MM.1S (cell line): ENCODE data around the gene ZMIZ1.

ENCODE experiments used
- CTCF ChIP-seq: fragments of 300-600 bp; sonication (generic); IDR thresholded peaks from 2 replicates; pipeline ENCODE4 v1.5.1; 2016; ENCODE audit warnings: antibody characterized with exemption, low read length, mixed read lengths
- EZH2 ChIP-seq: fragments of 300-600 bp; sonication (generic); optimal IDR thresholded peaks from 2 replicates; pipeline ENCODE3; 2017; ENCODE audit warnings: low read depth, mild to moderate bottlenecking, antibody characterized with exemption, low read length, mixed read lengths
- EZH2phosphoT487 ChIP-seq: fragments of 300-600 bp; sonication (generic); IDR thresholded peaks from 2 replicates; pipeline ENCODE4 v1.6.1; 2018; ENCODE audit warnings: antibody characterized with exemption, low read length

GRCh38 chr10:79149345-79149661 lies 80.5 kb downstream of the ZMIZ1 start:
- no peak for TF ChIP-seq EZH2
- no peak for TF ChIP-seq CTCF
- no peak for TF ChIP-seq EZH2phosphoT487
